ENCODE measurements around the gene ZNF484. TPM values are rescaled to one million over a fixed set of nuclear protein-coding genes. Genes with fewer than 3 reads are reported as not detected.

The ZNF484 gene
- total RNA-seq, 1 experiment from 2014 or later = 7.2 TPM

GRCh38 chr9:92807031-92807756, 70.6 kb downstream of the ZNF484 start:
- H3K36me3 ChIP-seq (ENCODE audit: control insufficient read depth in 1 of 2, insufficient read depth in 2 of 2, low read length in 2 of 2) = no peaks in the 10 kb centered on the region
- no peak overlapping the region for H3K9ac ChIP-seq (ENCODE audit: low read length)
- no peaks in the 10 kb centered on the region for H3K9me3 ChIP-seq (ENCODE audit: control insufficient read depth in 1 of 2, insufficient read depth in 1 of 2, low read depth in 1 of 2, low read length in 2 of 2)
- H2AFZ ChIP-seq (ENCODE audit: low read depth, low read length, poor library complexity, severe bottlenecking) = no peak overlapping the region
- no peak for ATAC-seq
- no peak overlapping the region for H3K4me2 ChIP-seq (ENCODE audit: low read length)
- no peak overlapping the region for H3K27ac ChIP-seq (ENCODE audit: low read depth, low read length)
- H3K4me3 ChIP-seq (replicated peaks in 1 of 2; ENCODE audit: low read depth in 1 of 2, low read length in 2 of 2) = no peak overlapping the region
- no peaks in the 10 kb centered on the region for H3K27me3 ChIP-seq (ENCODE audit: insufficient read depth, low read length)
- H3K79me2 ChIP-seq (ENCODE audit: insufficient read depth, low read length) = peaks cover 24% of the 10 kb centered on the region
- POLR2A ChIA-PET = no interaction called here
- intact Hi-C loops (cut with micrococcal nuclease) = no loop called here
- CTCF ChIA-PET = interaction anchor here (0.8 kb wide), 1 partner anchor 16 kb away, joined by 4 read pairs; no protein-coding TSS in a partner anchor
- peaks cover 3 to 14% of the 10 kb centered on the region in 2 experiments; a peak in 3 of 4 replicates for H3K4me1 ChIP-seq (ENCODE audit: control insufficient read depth in 1 of 2, insufficient read depth in 2 of 2, low read length in 2 of 2)
- 0 out of 2 replicates have a peak, but pooled peaks cover 2% of the 10 kb centered on the region for H4K20me1 ChIP-seq (ENCODE audit: insufficient read depth)
- BruUV-seq (replicated peaks) = no TSS peak
- DNase-seq (ENCODE audit: low read depth, low spot score) = no peak
- RAD21 ChIA-PET (ENCODE audit: low non-redundant PET in 1 of 2, low total read pairs in 2 of 2, uncharacterized antibody in 2 of 2, unreplicated experiment in 2 of 2) = no interaction called here
- TF ChIP-seq ZNF274 (IDR thresholded peaks at IDR 0.05; ENCODE audit: low read depth, low read length) = no peak
- no peak for TF ChIP-seq MAX (IDR thresholded peaks at IDR 0.05)
- no peak for TF ChIP-seq SIN3A (IDR thresholded peaks at IDR 0.05; ENCODE audit: low read depth)
- TF ChIP-seq EGR1 (IDR thresholded peaks at IDR 0.05; ENCODE audit: low read depth) = no peak
- no peaks in the 10 kb centered on the region for H3K9me2 ChIP-seq (ENCODE audit: insufficient read depth)

DNA sequence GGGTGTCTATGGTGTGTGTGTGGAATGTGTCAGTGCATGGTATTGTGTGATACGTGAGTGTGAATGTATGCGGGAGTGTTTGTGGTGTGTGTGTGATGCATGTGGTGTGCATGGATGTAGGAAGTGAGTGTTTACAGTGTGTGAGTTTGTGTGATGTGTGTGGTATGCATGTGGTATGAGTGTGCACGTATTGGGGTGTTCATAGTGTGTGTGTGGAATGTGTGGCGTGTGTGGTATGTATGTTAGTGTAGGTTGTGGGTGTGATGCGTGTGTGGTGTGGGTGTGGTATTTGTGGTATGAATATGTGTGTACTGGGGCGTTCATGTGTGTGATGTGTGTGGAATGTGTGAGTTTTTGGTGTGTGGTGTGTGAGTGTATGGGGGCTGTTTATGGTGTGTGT, 73.1 kb downstream of the ZNF484 start:
- Histone ChIP-seq H3K4me1 (ENCODE audit: control insufficient read depth in 1 of 2, insufficient read depth in 2 of 2, low read length in 2 of 2) (peaks cover 0 to 8% of the 10 kb centered on the region in 2 experiments; a peak in 3 of 4 replicates), H3K9ac (ENCODE audit: low read length) (no peak overlapping the region), H3K4me3 (replicated peaks in 1 of 2; ENCODE audit: low read depth in 1 of 2, low read length in 2 of 2) (no peak overlapping the region), H3K27me3 (ENCODE audit: insufficient read depth, low read length) (no peaks in the 10 kb centered on the region), H2AFZ (ENCODE audit: low read depth, low read length, poor library complexity, severe bottlenecking) (no peak overlapping the region), H3K9me3 (ENCODE audit: control insufficient read depth in 1 of 2, insufficient read depth in 1 of 2, low read depth in 1 of 2, low read length in 2 of 2) (no peaks in the 10 kb centered on the region), H3K4me2 (ENCODE audit: low read length) (no peak overlapping the region), H3K9me2 (ENCODE audit: insufficient read depth) (no peaks in the 10 kb centered on the region), H3K79me2 (ENCODE audit: insufficient read depth, low read length) (peaks cover 2% of the 10 kb centered on the region; the same call in 1 of the 2 replicates), H3K27ac (ENCODE audit: low read depth, low read length) (no peak overlapping the region), H4K20me1 (ENCODE audit: insufficient read depth) (no peaks in the 10 kb centered on the region), H3K36me3 (ENCODE audit: control insufficient read depth in 1 of 2, insufficient read depth in 2 of 2, low read length in 2 of 2) (no peaks in the 10 kb centered on the region)
- ChIA-PET CTCF (no interaction called here), RAD21 (ENCODE audit: low non-redundant PET in 1 of 2, low total read pairs in 2 of 2, uncharacterized antibody in 2 of 2, unreplicated experiment in 2 of 2) (no interaction called here), POLR2A (no interaction called here)
- ATAC-seq (no peak), DNase-seq (ENCODE audit: low read depth, low spot score) (no peak)
- TF ChIP-seq SIN3A (IDR thresholded peaks at IDR 0.05; ENCODE audit: low read depth) = no peak
- TF ChIP-seq EGR1 (IDR thresholded peaks at IDR 0.05; ENCODE audit: low read depth) = no peak
- no peak for TF ChIP-seq MAX (IDR thresholded peaks at IDR 0.05)
- no peak for TF ChIP-seq ZFX (IDR thresholded peaks at IDR 0.05)
- TF ChIP-seq YY1 (IDR thresholded peaks at IDR 0.05; ENCODE audit: extremely low read depth, insufficient replicate concordance, low read depth, low read length) = no peak
- TF ChIP-seq EZH2phosphoT487 (IDR thresholded peaks at IDR 0.05; ENCODE audit: borderline replicate concordance) = no peak
- TF ChIP-seq CBX3 (IDR thresholded peaks at IDR 0.05; ENCODE audit: low read depth) = no peak
- TF ChIP-seq POLR2AphosphoS5 (IDR thresholded peaks at IDR 0.05; ENCODE audit: low read depth, low read length) = no peak
- no peak for TF ChIP-seq ELF1 (IDR thresholded peaks at IDR 0.05; ENCODE audit: borderline replicate concordance, low read depth)
- no peak for TF ChIP-seq EZH2 (IDR thresholded peaks at IDR 0.05)
- TF ChIP-seq POLR2A (IDR thresholded peaks at IDR 0.05; ENCODE audit: borderline replicate concordance, extremely low read depth, insufficient read depth, insufficient read length) = no peak
- TF ChIP-seq SP1 (IDR thresholded peaks at IDR 0.05; ENCODE audit: low read depth) = no peak
- TF ChIP-seq CEBPB (IDR thresholded peaks at IDR 0.05; ENCODE audit: low read depth) = no peak
- TF ChIP-seq, protein P1, sequence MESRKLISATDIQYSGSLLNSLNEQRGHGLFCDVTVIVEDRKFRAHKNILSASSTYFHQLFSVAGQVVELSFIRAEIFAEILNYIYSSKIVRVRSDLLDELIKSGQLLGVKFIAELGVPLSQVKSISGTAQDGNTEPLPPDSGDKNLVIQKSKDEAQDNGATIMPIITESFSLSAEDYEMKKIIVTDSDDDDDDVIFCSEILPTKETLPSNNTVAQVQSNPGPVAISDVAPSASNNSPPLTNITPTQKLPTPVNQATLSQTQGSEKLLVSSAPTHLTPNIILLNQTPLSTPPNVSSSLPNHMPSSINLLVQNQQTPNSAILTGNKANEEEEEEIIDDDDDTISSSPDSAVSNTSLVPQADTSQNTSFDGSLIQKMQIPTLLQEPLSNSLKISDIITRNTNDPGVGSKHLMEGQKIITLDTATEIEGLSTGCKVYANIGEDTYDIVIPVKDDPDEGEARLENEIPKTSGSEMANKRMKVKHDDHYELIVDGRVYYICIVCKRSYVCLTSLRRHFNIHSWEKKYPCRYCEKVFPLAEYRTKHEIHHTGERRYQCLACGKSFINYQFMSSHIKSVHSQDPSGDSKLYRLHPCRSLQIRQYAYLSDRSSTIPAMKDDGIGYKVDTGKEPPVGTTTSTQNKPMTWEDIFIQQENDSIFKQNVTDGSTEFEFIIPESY (IDR thresholded peaks at IDR 0.05; ENCODE audit: extremely low read depth, insufficient replicate concordance, low read length) = no peak
- no peak for TF ChIP-seq ZNF274 (IDR thresholded peaks at IDR 0.05; ENCODE audit: low read depth, low read length)
- TF ChIP-seq TCF7L2 (IDR thresholded peaks at IDR 0.05; ENCODE audit: borderline replicate concordance, extremely low read depth, insufficient read depth, insufficient read length) = no peak
- TF ChIP-seq SRF (IDR thresholded peaks at IDR 0.05; ENCODE audit: low read depth) = no peak
- no peak for TF ChIP-seq FOSL1 (IDR thresholded peaks at IDR 0.05; ENCODE audit: low read depth)
- no TSS peak for BruUV-seq (replicated peaks)
- intact Hi-C loops (cut with micrococcal nuclease) = no loop called here
